GM12874 (cell line): ENCODE measurements around the gene FBXO27.

Source experiments
- TF ChIP-seq, protein P1 (sequence below): IDR thresholded peaks from 2 replicates; pipeline ENCODE4 v1.5.1; 2011; ENCODE audit warnings: low read depth, mild to moderate bottlenecking, control low read depth, low read length, moderate library complexity; ENCODE audit not compliant: insufficient read depth

The FBXO27 gene, protein sequence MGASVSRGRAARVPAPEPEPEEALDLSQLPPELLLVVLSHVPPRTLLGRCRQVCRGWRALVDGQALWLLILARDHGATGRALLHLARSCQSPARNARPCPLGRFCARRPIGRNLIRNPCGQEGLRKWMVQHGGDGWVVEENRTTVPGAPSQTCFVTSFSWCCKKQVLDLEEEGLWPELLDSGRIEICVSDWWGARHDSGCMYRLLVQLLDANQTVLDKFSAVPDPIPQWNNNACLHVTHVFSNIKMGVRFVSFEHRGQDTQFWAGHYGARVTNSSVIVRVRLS

DNA sequence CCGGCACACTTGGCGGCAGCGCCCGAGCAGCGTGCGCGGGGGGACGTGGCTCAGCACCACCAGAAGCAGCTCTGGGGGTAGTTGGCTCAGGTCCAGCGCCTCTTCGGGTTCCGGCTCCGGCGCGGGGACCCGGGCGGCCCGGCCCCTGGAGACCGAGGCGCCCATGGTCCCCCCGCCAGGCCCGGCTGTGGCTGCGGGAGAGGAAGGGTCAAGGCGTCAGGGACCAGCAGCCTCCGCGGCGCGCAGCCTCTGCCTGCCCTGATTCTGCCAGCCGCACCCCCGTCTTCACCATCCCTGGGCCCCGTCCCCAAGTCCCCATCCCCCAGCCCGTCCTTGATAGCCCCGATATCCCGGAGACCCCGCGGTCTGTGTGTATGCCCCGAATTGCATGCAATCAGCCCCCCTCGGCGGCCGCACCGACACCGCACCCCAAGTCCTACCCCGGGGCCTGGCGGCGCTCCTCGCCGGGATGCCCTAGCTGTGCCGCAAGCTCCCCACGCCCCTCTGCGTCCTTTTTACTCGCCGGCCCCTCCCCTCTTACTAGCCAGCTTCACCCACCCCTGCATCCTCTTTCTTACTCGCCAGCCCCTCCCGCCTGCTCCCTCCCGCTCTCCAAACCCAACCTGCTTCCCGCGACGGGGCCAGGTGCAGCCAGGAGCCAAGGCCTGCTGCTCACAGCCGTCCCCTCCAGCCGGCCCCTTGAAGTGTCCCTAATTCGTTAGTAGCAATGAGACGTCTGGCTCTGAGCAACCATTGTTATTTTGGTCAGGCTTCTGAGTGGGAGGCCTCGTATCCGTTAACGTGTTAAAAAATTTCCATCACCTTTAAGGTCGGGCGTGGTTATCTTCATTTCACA is at the start of gene FBXO27:
Gene FBXO27 (minus strand): TSS at position 487 of the 856 bp plus-strand sequence. CDS start 322 bp downstream, at position 165.
- TF ChIP-seq, protein P1, sequence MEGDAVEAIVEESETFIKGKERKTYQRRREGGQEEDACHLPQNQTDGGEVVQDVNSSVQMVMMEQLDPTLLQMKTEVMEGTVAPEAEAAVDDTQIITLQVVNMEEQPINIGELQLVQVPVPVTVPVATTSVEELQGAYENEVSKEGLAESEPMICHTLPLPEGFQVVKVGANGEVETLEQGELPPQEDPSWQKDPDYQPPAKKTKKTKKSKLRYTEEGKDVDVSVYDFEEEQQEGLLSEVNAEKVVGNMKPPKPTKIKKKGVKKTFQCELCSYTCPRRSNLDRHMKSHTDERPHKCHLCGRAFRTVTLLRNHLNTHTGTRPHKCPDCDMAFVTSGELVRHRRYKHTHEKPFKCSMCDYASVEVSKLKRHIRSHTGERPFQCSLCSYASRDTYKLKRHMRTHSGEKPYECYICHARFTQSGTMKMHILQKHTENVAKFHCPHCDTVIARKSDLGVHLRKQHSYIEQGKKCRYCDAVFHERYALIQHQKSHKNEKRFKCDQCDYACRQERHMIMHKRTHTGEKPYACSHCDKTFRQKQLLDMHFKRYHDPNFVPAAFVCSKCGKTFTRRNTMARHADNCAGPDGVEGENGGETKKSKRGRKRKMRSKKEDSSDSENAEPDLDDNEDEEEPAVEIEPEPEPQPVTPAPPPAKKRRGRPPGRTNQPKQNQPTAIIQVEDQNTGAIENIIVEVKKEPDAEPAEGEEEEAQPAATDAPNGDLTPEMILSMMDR, result no peak

DNA sequence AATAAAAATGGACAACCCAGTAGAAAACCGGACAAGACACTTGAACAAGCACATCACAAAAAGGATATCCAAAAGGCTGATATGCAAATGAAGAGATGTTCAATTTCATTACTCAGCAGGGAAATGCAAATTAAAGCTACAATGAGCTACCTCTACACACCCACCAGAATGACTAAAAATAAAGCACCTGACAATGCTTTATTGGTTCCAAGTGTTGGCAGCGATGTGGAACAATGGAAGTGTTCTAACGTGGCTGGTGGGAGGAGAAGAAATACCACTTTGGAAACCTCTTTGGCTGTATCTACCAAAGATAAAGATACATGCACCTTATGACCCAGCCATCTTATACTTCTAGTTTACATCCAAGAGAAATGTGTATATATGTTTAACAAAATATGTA is 48.1 kb upstream of the FBXO27 start:
- TF ChIP-seq, protein P1, result no peak

DNA sequence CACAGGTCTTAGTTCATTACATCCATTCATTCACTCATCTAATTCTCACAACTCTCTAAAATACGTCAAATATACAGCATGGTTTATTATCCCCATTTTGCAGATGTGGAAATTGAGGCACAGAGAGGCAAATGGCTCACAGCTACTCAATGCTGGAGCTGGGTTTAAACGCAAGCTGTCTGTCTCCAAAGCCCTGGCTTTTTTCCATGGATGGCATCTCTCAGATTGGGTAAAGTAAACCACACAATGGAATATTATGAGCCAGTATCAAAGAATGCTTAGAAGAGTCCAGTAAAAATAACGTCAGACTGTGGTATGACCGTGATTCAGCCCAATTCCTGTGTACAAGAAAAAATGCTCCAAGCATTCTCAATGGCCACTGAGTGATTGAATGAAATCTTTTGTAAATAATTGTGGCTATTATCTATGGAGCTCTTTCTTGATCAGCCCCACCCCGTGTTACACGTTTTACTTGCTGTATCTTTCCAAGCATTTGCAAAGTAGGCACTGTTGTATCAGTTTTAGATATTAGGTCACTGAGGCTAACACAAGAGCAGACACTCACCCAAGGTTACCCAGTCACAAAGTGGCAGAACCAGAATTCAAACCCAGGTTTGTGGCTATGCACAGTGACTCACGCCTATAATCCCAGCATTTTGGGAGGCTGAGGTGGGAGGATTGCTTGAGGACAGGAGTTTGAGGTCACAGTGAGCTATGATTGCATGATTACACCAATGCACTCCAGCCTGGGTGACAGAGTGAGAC is 46.3 kb upstream of the FBXO27 start:
- TF ChIP-seq, protein P1, result no peak

DNA sequence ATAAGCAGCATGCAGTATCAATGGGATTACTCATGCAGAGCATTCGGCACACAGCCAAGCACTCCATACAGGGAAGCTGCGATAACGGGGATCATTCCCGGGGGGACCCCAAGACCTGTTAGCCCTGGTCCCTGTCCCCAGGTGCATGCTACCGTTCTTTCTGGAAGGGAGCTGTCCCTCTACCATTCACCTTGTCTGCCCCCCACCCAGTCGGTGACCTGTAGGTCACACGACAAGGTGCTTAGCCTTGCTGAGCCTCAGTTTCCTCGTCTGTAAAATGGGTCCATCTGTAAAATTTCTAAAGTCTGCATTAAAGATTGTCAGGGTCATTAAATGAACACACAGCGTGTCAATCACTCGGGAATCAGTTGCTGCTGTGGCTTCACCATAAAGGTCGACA is 45.0 kb upstream of the FBXO27 start:
- TF ChIP-seq, protein P1, result no peak

DNA sequence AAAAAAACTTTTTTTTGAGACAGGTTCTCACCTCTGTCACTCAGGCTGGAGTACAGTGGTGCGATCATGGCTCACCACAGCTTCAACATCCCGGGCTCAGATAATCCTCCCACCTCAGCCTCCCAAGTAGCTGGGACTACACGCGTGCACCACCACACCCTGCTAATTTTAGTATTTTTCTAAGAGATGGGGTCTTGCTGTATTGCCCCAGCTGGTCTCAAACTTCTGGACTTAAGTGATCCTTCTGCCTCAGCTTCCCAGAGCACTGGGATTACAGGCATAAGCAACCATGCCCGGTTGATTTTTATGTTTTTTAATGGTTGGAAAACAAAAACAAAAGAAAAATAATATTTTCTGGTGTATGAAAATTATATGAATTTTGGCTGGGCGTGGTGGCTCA is 42.6 kb upstream of the FBXO27 start:
- TF ChIP-seq, protein P1, result no peak

DNA sequence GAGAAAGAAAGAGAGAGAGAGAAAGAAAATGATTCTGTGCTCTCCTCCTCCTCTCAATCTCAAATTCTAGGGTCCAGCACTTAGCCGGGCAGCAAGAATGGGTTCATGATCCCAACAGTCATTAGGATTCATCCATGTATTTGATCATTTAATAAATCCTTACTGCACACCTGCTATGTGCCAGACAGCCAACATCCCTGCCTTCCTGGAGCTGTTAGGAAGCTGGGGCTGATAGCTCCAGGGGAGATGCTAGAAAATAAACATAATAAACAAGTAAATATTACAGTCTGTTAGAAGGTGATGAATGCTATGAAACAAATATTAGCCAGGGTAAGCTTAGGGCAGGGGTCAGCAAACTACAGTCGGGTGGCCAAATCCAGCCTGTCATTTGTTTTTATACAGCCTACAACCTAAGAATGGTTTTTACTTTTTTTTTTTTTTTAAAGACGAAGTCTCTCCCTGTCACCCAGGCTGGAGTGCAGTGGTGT is 41.9 kb upstream of the FBXO27 start:
- TF ChIP-seq, protein P1, result no peak

DNA sequence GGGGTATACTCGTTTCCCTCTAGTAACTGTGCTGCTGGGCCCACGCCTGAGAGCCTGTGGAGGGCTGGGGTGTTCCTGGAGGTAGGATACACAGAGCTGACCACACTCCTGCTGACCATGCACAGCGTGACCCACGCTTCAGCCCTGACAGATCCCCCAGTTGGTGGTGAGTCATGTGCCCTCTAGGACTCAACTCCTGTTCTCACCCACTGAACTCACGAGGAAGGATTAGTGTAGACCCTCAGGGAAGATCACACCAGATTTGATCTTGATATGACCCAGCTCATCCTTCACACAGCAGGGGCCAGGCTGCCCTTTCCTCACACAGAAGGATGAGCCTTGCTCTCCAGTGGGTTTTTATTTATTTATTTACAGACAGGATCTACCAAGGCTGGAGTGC is 38.5 kb upstream of the FBXO27 start:
- TF ChIP-seq, protein P1, result no peak
